ENCODE data around the gene KIF23. TPM values are rescaled to one million over a fixed set of nuclear protein-coding genes. Genes with fewer than 3 reads are reported as not detected.

Gene KIF23
- total and polyA plus RNA-seq, 12 donors: 1.3 to 22.3 (median 2.4) TPM

GRCh38 chr15:69395991-69396390 lies 18.2 kb upstream of the KIF23 start:
- H3K9me3 ChIP-seq (replicated peaks in 1 of 3): no peaks in the 10 kb centered on the region
- WGBS, 4 donors: 85 to 95% (median 91%) methylated on average over 5 of the region's 5 CpGs
- H3K36me3 ChIP-seq (replicated peaks in 1 of 2): peaks cover 0 to 6% of the 10 kb centered on the region in 2 donors
- no peak overlapping the region for H3K27ac ChIP-seq
- peaks cover 0 to 8% of the 10 kb centered on the region in 2 donors for H3K4me1 ChIP-seq (replicated peaks in 1 of 2)
- DNase-seq: no peak
- no peaks in the 10 kb centered on the region for H3K27me3 ChIP-seq
- intact Hi-C loops (cut with DNase I): loop anchor here (5.0 to 10.0 kb wide), 2 partner anchors 231 to 339 kb away; partner anchors contain the start of gene GLCE (in 1 of the 2)
- H3K4me3 ChIP-seq: no peak overlapping the region
- TF ChIP-seq CTCF (IDR thresholded peaks at IDR 0.05) (no peak), POLR2A (IDR thresholded peaks at IDR 0.05) (no peak)

DNA sequence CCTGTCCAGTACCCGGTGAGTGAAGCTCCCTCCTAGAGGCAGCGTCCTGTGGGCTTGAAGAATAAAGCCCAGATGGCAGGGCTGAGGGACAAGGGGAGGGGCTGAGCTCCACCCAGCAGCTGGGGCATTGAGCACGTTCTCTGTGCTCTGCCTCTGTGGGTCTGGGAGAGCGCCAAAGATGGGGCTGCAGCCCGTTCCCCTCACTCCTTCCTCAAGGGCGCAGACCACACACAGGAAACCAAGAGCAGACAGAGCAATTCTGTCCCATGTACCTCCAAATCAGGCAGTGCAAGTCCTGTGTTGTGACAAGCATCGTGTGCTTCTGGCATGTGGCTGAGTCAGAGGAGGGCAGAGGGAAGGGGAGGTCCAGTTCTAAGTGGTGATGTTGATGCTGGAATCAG lies 15.7 kb upstream of the KIF23 start:
- intact Hi-C loops (cut with DNase I): loop anchor here (5.0 to 10.0 kb wide), 2 partner anchors 234 to 341 kb away; partner anchors contain the start of gene GLCE (in 1 of the 2)
- TF ChIP-seq POLR2A (IDR thresholded peaks at IDR 0.05): no peak
- TF ChIP-seq CTCF (IDR thresholded peaks at IDR 0.05): no peak
- WGBS, 4 donors: 58 to 76% (median 63%) methylated on average over 4 to 7 of the region's 7 CpGs; no CpG with 5 or more reads in 1 of the 4 donors

DNA sequence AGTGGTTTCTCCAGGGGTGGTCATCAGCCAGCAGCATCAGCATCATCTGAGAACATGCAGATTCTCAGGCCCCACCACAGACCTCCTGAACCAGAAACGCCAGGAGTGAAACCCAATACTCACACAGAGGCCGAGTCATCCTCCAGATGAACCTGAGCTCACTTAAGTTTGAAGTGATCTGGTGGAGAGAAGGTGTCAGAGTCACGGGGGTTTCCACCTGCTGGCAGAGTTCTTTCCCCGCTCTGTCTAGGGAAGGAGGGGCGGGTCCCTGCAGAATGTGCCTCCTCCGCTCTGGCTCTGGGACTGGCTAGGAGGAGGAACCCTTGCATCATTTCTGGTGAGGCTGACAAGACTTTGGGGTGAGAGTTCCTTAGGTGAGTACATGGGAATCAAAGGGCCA lies 13.3 kb upstream of the KIF23 start:
- no peak for DNase-seq
- no peaks in the 10 kb centered on the region for H3K4me1 ChIP-seq (replicated peaks in 1 of 2)
- H3K36me3 ChIP-seq (replicated peaks in 1 of 2): peaks cover 0 to 6% of the 10 kb centered on the region in 2 donors
- H3K4me3 ChIP-seq: no peak overlapping the region
- intact Hi-C loops (cut with DNase I): no loop called here
- no peak overlapping the region for H3K27ac ChIP-seq
- TF ChIP-seq POLR2A (IDR thresholded peaks at IDR 0.05) (no peak), CTCF (IDR thresholded peaks at IDR 0.05) (no peak)
- H3K9me3 ChIP-seq (replicated peaks in 1 of 3): no peaks in the 10 kb centered on the region
- 89 to 95% (median 91%) methylated on average over 2 to 6 of the region's 6 CpGs for WGBS, 4 donors
- no peaks in the 10 kb centered on the region for H3K27me3 ChIP-seq

More for the DNA sequence above, 15.7 kb upstream of the KIF23 start:
- no peaks in the 10 kb centered on the region for H3K9me3 ChIP-seq (replicated peaks in 1 of 3)
- peaks cover 0 to 6% of the 10 kb centered on the region in 2 donors for H3K36me3 ChIP-seq (replicated peaks in 1 of 2)
- no peak for DNase-seq
- H3K4me3 ChIP-seq: no peak overlapping the region
- H3K27ac ChIP-seq: no peak overlapping the region
- no peaks in the 10 kb centered on the region for H3K27me3 ChIP-seq
- H3K4me1 ChIP-seq (replicated peaks in 1 of 2): peaks cover 0 to 8% of the 10 kb centered on the region in 2 donors

DNA sequence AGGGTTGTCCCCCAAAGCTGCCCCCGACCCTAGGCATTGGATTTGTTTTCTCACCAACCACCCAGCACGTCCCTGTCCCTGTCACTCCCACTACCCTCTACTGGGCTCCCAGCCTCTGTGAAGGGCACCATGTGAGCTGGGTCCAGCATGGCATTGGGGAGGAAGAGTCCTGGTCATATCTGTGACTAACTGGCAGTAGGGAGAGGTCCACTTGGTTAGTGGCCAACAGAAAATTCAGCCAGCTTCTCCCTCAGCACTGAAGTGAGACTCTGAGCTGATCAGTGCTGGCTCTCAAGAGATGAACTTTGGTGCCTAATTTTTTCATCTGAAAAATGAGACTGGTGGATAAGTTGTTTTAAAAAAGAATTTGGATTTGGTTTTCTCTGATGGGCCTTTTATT lies 11.3 kb upstream of the KIF23 start:
- Histone ChIP-seq H3K36me3 (replicated peaks in 1 of 2) (peaks cover 0 to under 1% of the 10 kb centered on the region in 2 donors), H3K4me1 (replicated peaks in 1 of 2) (no peaks in the 10 kb centered on the region), H3K9me3 (replicated peaks in 1 of 3) (no peaks in the 10 kb centered on the region), H3K4me3 (no peak overlapping the region), H3K27me3 (no peaks in the 10 kb centered on the region), H3K27ac (no peak overlapping the region)
- DNase-seq: peak in 1 of 7 donors; percentile 28
- 73 to 97% (median 93%) methylated on average over 2 of the region's 2 CpGs for WGBS, 4 donors
- intact Hi-C loops (cut with DNase I): no loop called here
- TF ChIP-seq CTCF (IDR thresholded peaks at IDR 0.05) (no peak), POLR2A (IDR thresholded peaks at IDR 0.05) (no peak)
